NCI-H1105 (cell line): ENCODE results near the gene ATP2B2.

Source experiments
- DNase-seq: peaks from one replicate; lab custom pipeline; 2025; lab: John Stamatoyannopoulos, UW

ATP2B2 gene

DNA sequence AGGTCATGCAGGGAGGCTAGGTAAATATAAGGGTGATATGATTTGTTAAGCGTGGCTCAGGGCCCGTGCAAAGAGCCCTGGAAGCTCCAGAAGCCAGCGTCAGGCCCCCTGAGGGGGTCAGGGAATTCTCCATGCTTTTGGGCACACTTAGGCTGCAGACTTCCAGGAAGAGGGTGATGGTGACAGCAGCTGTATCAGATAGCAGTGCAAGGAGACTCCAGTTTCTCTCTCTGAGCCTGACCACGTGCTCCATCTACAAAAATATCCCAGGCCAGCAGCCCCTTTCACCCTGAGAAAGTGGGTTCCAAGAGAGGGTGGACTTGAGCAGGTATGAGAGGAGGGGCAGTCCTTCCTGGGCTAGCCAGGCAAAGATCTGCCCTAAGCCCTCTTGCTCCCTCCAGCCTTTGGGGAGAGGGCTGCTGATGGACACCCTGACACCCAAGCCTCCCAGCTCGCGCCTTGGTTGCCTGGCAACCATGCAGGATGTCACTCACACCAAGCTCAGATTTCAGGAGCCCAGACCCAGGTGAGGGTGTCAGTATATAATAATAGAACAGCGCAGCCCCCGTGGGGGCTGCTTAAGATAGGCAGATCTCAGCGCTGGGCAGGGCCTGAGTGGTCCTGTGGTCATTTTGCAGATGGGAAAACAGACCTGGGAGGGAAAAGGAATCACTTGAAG, 35.8 kb downstream of the ATP2B2 start:
- DNase-seq: no peak

DNA sequence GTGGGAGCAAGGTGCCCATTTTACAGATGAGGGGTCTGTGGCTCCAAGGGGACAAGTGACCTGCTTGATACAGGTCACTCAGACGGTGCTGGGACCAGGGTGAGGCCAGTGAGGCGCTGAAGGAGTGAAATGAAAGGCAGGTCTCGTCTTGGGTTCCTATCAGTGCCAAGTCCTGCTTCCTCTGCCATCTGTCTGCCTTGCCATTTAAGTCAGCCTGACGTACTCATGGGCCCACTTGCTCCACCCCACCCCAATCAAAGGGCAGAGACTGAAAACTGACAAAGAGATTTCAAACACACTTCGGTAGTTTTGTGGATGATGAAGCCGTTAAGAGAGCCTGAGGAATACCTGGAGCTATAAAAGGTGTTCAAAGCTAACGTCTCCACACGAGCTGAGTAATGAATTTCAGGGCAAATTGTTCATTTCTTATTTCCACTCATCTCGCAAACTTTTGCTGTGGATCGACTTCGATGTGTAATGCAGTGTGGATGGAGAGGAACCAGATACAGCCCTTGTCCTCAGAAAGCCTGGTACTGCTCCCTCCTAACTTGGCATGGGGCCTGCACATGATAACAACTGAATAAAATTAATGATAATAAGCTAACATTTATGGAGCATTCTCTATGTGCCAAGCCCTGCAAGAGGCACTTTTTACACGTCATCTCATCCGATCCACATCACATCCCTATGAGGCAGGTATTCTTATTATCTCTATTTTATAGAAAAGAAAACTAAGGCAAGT, 36.6 kb downstream of the ATP2B2 start:
- no peak for DNase-seq

DNA sequence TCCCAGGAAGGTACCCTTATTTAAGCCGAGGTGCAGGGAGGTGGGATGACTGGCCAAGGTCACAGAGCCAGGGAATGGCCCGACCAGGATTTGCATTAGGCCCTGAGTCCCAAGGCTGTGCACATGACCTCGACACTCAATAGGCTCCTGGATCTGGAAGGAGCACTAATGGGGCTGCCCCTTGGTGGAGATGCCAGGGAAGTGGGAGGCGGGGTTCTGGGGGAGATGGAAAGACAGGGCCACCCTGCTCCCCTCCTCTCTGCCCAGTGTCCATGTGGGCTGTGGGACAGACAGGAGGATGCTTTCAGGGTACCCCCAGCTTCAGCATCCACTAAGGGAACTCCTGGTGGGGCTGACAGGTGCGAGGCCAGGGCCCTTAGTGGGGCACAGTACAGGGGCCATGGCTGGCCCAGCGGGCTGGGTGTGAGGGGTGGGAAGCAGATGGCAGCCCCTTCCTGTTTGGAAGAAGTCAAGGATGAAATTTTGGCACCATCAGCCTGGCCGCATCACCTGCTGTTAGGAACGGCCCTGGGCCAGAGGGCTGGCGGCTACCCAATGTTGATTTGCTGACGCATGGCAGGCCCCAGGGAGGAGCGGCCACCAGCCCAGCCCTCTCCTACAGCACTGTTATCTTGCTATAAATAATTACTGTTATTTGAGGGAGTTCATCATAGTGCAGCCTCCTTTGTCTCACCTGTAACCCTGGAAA, 37.3 kb downstream of the ATP2B2 start:
- peak; percentile 67 for DNase-seq

DNA sequence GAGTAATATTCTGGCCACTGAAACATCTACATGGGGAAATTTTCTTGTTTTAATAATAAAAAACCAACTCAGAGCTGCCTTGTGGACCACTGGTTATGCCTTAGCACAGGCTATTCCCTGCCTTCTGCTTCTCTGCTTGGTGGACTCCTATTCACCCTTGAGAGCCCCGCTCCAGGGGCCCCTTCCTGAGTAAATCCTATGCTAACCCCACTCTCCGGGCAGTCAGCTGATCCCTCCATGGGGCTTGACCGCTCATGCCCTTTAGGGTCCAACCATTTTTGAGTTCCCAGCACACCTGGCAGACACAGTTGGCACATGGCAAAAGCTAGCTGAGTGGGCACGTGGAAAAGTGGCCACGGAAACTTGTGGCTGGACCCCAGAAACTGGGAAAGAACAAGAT, 38.2 kb downstream of the ATP2B2 start:
- no peak for DNase-seq

DNA sequence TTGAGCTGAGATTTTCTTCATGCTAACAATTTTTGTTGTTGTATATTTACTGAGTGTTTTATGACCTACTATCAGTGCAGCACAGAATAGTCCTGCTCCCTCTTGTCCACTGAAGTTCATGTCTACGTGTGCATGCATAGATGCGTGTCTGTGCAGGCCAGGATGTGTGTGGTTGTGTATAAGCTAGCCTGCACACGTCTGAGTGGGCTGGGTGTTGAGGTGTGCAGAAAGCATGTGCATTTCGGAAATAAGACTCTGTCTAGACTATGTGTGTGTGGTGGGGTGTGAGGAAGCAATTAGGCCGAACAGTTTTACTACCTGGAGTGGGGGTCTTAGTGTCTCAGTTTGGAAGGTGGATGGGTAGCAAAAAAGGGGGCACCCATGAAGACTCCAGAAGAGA, 39.2 kb downstream of the ATP2B2 start:
- no peak for DNase-seq

DNA sequence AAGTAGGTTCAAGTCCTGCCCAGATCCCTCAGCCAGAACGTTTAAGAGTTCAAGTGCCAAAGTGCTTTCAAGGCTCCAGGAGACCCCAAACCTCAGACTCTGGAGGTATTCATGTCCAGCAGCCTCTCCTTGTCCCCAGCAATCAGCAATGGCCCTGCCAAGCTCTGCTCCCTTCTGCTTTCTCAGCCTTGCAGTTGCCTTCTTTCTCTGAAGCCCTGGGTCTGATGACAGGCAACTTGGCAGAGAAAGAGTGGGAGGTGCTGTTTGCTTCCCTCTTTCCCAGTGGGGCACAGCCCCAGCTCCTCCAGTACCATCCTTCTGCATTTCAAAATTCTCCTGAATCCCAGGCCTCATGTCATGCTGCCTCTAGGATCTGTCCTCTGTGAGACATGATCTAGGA, 40.2 kb downstream of the ATP2B2 start:
- no peak for DNase-seq

DNA sequence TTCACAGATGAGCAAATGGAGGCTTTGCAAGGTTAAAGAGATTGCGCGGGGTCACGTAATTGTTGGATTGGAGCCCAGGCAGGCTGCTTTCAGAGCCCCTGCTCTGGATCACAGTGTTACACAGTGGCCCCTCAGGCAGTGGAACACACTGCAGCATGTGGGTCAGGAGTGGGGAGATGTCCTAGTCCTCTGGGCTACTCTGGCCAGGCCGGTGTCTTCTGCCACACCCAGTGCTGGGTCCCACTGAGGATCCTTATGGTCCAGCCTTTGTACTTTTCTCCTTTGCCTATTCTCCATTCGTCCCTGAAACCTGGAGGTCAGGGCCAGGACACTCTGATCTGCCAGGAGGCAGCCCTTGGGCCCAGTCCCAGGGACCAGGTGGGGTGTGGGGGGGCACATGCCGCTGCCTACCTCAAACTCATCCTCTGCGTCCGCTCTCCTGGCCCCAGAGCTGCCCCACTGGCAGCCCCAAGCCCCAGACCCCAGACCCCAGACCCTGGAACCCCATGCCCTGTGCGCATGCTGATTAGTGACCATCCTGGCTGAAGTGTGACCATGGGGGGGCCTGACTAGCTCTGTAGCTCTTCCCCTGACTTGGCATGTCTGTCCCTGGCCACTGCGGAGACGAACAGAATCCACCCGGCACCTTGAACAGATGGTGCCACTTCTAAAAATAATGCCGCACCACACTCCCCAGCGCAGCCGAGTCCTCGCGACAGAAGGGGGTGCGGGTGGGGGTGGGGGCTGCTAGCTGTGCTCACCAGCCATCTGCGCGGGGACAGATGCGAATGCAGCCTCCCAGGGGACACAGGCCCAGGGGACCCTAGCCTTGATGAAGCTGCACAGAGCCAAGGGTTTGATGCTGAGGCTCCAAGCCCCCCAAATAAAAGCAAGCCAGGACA, 41.6 kb downstream of the ATP2B2 start:
- DNase-seq: no peak

DNA sequence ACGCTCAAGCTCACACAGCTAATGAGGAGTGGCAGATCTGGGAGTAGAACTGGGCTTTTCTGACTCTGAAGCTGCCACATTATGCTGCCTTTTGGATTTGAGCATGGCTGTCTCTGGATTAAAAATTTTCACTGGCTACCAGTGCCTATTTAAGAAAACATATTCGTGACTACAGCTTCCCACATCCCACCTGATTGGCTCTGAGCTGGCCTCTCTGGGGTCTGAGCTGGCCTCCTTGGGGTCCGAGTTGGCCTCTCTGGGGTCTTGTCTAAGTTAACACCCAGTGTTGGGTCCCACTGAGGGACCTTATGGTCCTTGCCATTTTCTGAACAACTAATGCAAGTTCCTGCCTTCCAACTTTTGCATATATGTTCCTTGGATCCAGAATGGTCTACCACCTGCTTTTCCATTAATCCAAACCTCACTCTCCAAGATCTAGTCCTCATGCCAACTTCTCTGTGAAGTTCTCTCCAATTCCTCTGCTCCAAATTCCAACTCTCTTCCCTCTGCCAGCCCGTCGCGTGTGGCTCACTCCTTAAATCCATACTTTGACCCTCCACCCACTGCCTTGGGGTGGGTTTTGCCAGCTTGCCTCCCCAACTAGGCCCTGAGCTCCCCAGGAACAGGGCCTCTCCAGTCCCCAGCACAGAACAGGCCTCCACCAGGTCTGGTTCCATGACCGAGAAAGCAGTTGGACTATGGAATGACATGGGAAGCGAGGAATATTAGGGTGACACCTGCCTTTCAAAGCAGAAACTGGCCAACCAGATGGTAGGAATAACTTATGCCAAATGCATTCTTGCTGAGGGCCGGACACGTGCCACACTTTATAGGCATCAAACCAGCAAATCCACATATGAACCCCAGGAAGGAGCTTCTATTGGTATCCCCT, 42.5 kb downstream of the ATP2B2 start:
- DNase-seq: no peak

DNA sequence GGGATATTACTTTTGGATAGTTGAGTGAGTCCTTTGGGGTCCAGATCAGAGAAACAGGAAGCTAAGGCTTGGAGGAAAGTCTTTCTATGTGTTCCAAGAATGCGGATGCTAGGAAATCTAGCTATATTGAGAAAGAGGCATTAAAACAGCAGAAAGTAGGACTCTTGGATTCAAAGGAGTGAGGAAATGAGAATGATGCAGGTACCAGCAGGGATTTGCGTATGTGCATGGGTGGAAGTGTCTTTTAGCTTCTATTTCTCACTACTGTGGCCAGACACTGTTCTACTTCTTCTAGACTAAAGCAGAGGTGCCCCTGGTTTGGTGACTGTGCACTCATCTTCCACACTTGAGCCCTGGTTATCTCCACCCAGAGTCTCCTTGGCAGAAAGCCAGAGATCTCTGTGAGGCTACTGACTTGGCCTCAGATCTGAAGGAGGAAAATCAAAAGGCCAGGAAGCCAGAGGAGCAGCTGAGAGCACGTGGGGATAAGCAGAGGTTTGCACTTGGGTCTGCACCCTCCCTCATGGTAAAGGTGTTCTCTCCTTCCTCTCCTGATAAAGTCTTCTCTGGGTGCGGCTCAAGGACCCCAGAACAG, 44.3 kb downstream of the ATP2B2 start:
- no peak for DNase-seq

DNA sequence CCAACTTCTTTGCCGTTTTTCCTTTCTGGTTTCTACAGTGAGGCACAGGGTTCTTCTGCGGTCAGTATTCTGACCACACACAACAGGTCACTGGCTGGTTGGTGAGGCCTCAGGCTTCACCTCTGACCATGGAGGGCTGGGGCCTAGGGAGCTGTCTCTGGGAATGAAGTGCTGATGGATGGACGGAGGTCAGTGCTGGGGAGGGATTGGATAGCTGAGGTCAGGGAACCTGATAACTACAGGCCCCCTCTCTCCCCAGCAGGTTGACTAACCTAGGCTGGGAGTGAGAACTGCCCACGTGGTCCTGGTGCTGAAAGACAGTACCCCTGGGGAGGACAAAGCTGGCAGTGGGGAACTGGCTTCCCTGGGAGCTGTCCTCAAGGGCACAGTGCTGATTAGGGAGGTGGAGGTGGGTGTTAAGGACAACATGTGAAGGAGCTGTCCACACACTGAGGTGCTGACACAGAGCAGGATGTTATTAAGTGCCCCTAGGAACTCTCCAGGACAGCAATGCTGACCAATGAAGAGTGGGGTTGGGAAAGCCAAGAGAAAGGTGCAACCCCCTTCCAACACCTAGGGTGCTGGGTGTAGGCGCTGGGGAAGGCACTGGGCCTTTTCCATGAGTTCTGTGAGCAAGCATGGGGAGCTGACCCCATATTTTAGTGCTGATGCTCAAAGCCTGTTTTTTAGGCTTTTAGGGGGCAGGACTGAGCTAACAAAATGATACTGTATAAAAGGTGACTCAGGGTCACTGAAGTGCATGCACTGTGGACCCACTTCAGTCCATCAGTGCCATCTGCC, 45.2 kb downstream of the ATP2B2 start:
- no peak for DNase-seq

DNA sequence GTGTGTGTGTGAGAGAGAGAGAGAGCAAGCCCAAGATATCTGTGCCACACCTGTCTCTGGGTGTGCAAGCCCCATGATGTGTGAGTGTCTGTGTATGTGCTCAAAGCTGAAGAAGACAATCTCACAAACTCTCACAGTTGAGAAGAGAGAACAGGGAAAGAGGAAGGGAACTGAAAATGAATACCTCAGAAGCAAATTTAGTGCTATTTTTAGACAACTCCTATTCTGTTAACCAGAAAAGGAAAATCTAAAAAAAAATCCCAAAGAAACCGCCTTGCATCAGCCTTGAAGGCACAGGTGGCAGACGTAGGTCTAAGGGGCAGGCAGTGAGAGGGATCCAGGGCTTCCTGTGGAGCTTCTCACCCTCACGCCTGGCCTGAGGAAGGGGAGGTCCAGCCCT, 47.8 kb downstream of the ATP2B2 start:
- no peak for DNase-seq

DNA sequence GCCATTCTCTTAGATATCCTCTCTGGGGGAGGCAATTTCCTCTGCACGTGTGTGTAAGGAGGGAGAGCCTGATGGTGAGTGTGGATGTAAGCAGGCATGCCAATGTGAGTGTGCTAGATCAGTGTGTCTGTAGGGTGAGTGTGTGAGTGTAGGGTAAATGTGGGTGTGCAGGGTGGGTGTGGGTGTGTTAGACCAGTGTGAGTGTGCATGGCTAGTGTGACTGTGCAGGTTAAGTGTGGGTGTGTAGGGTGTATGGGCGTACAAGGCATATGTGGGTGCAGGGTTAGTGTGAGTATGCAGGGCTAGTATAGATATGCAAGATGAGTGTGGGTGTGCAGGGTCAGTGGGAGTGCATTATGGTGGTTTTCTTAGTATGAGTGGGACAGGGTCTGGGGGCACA, 48.4 kb downstream of the ATP2B2 start:
- no peak for DNase-seq

DNA sequence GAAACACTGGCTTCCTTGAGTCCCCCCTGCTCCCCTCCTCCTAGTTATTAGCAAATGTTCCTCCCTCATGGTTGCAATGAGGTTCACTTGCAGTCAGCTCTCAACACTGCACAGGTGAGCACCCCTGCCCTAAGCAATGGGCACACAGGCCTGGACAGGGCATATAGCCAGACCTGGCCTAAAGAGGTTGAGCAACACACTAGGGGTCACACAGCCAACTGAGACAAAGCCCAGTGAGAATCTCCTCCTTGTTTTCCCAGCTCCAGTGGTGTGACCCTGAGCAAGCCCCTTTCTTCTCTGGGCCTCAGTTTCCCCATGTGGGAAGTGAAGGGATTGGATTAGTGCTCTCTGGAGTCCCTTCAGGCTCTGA, 49.9 kb downstream of the ATP2B2 start:
- no peak for DNase-seq

DNA sequence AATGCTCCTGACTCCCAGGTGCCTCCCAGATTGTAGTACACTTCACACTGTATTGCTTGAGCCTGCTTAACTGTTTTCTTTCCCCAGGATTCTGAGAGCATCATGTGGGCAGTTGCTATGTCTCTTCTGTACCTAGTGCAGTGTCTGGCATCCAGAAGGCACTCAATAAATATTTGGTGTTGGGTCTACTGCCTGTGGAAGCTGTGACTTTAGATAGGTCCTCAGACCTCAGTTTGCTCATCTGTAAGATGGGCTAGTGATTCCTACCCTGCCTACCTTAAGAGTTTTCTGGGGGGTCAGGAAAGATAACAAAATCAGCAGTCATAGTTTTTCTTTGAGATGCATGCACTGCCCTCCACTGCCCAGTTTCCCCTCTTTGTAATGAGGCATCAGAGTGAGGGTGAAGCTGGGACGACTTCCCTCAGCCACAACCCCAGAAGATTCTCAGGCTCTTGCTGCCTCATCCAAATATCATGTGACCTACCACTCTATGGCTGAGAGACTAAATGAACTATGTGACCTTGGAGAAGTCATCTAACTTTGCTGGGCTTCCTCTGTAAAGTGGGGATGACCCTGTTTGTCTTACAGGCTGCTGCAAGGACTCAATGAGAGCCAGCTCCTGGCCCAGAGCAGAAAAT, 50.4 kb downstream of the ATP2B2 start:
- DNase-seq: no peak

DNA sequence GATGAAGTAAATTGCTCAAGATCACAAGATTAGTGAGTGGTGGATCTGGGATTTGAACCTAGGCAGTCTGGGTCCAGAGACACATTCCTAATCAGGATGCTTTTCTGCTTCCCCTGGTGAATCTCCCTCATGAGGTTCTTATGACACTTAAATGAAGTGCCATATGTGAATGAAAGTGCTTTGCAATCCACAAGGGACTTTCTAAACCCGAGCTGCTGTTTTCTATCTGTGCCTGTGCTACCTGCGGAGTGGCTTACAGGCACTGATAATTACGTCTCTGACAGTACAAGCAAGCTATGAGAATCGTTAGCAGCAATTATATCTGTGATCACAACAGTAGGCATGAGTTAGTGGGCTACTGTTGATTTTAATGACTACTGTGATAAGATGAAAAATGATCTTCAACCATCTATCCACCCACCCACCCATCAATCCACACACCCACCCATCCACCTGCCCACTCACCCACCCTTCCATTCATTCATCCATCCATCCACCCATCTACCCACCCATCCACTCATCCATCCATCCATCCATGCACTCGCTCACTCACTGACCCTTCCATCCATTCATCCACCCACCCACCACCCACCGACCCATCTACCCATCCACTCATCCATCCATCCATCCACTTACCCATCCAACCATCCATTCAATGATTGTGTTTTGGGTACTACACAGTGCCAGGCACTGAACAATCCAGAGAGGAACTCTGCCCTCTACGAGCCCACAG, 51.8 kb downstream of the ATP2B2 start:
- no peak for DNase-seq

DNA sequence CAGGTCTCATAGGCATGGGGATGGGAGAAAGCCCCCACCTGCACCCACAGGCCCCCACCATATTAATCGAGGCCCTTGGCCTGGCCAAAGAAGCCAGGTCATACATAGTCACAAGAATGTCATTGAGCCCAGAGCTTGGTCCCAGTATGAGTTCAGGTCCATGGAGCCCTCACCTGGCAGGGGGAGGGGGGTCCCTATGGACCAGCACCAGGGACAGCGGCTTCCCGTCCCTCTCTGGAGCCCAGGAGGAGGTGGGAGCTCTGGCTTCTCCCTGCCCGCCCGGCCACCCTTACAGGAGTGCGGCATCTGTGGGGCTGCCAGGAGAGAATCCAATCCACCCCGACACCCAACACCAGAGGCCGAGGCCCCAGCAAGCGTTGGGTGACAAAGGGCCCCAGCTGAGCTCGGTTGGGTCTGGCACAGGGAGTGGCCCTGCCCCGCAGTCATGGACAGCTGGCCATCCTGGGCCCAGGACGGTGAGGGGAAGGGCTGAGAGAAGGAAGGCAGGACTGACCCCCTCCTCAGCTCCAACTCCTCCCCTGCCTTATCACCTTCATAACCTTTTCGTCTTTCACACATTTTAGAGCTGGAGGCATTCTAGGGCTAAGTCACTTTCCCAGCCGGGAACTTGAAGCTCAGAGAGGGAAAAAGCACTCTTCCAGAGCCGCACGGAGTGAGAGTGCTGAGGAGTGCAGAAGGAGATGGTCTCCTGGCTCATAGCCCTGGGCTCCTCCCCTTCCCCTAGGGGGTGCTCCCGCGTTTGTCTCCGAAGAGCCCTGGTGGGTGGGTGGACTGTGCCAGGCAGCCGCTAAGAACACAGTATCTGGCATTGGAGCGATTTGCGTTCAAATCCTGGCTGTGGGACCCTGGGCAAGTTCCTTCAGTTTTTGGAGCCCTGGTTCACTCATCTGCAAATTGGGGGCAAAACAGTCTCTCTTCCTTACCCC, 54.6 kb downstream of the ATP2B2 start:
- DNase-seq: no peak

DNA sequence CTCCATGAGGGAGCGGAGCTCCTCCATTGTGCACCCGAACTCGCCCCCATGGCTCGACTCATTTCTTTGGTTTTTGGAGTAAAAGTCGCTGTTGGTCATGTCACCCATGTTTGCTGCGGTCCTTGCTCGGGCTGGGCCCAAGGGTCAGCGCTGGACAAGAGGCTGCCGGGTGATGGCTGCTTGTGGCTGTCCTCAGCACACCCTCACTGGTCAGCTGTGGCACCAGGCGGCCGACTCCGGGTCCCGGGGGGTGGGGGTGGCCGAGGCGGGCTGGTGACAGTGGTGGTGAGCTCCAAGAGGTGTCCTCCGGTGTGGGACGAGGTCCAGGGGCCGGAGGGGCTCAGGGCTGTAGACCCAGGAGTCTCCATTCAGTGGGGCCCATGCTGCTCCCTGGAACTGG, 56.0 kb downstream of the ATP2B2 start:
- DNase-seq: no peak

DNA sequence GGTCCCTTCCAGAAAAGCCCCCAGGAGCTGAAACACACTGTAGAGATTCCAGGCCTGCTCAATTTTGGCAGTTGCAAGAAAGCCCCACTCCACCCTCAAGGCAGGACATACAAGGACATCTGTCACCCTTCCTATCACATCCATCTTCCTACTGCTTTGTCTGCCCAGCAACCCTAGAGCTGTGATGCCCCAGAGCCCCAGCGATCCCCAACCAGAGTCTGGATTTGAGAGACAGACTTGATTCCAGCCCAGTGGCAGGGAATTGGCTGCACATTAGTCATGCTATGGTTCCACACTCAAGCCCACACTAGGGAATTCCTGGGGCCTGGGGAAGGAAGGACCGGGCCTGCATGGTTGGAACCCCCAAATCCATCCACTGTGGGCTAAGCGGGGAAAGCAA, 56.8 kb downstream of the ATP2B2 start:
- DNase-seq: no peak
